SK-MEL-5 (cell line): ENCODE results near the gene HNF1A. TPM values are rescaled to one million over a fixed set of nuclear protein-coding genes. Genes with fewer than 3 reads are reported as not detected.

Source experiments
- DNase-seq: peaks from one replicate; pipeline ENCODE4 v3.0.0-alpha.2; 2016; ENCODE audit warnings: low read depth, low spot score
- in situ Hi-C: cut with HindIII; loops from 2 replicates; pipeline ENCODE4 v1.10.0; 2016; ENCODE audit warnings: low sequenced_read_pairs, high pct_unique_total_duplicates, low pct_unique_long_range_greater_than_20kb
- total RNA-seq: library from RNA; depleted of rRNA; stranded (reverse); fragments of >200 nt; shearing (Covaris generic); gene quantifications from 2 replicates; pipeline ENCODE4 v1.2.3, GENCODE V29; 2014

Gene HNF1A
- total RNA-seq, 1 experiment from 2014 or later, result not detected

GRCh38 chr12:120950807-120951206, 27.5 kb upstream of the HNF1A start:
- in situ Hi-C loops, result no loop called here
- DNase-seq, result no peak

GRCh38 chr12:120955232-120955631, 23.1 kb upstream of the HNF1A start:
- no peak for DNase-seq
- in situ Hi-C loops, result no loop called here

- in situ Hi-C loops, result no loop called here
- DNase-seq, result no peak
Observed at GRCh38 chr12:120956579-120957300, 21.6 kb upstream of the HNF1A start.

GRCh38 chr12:120959111-120959878, 19.0 kb upstream of the HNF1A start:
- no peak for DNase-seq
- in situ Hi-C loops, result no loop called here

GRCh38 chr12:120960657-120961056, 17.7 kb upstream of the HNF1A start:
- in situ Hi-C loops, result no loop called here
- no peak for DNase-seq

GRCh38 chr12:120961604-120962531, 16.5 kb upstream of the HNF1A start:
- DNase-seq, result peak; percentile 32
- in situ Hi-C loops, result no loop called here

GRCh38 chr12:120962532-120963020, 15.8 kb upstream of the HNF1A start:
- in situ Hi-C loops, result no loop called here
- no peak for DNase-seq

GRCh38 chr12:120964298-120964697, 14.0 kb upstream of the HNF1A start:
- in situ Hi-C loops, result no loop called here
- DNase-seq, result no peak

GRCh38 chr12:120965534-120966091, 12.7 kb upstream of the HNF1A start:
- in situ Hi-C loops, result no loop called here
- no peak for DNase-seq

- in situ Hi-C loops, result no loop called here
- no peak for DNase-seq
Observed at GRCh38 chr12:120970310-120970709, 8.0 kb upstream of the HNF1A start.

GRCh38 chr12:120971299-120972180, 6.8 kb upstream of the HNF1A start:
- in situ Hi-C loops, result no loop called here

GRCh38 chr12:120972870-120973543, 5.3 kb upstream of the HNF1A start:
- no peak for DNase-seq
- in situ Hi-C loops, result no loop called here

More at GRCh38 chr12:120971299-120972180, 6.8 kb upstream of the HNF1A start:
- peak; percentile 85 for DNase-seq

- in situ Hi-C loops, result no loop called here
- DNase-seq, result no peak
Observed at GRCh38 chr12:120977531-120978295, 630 bp upstream of the HNF1A start.

- in situ Hi-C loops, result no loop called here
- DNase-seq, result no peak
Observed at GRCh38 chr12:120979220-120979861, 998 bp downstream of the HNF1A start.
